Panc1 (cell line): ENCODE results near the gene FAM193A. TPM values are rescaled to one million over a fixed set of nuclear protein-coding genes. Genes with fewer than 3 reads are reported as not detected.

Experiments
- ATAC-seq: fragments of 200-7000 bp; cut with Tn5 transposase; 2 replicates; pipeline ENCODE4 v1.9.1; 2020; ENCODE audit warnings: mild to moderate bottlenecking, moderate library complexity
- BruUV-seq: library from RNA; stranded (reverse); fragments of 400-500 nt; replicated peaks from 2 replicates; lab custom pipeline; 2021; lab: Mats Ljungman, UMichigan
- CTCF ChIA-PET: fragments of 300-600 bp; sonication (Branson Sonifier 250); formaldehyde crosslinking; loops from one replicate; lab custom pipeline; 2022; ENCODE audit warnings: antibody characterized with exemption; lab: Charles Lee
- POLR2A ChIA-PET: fragments of 300-600 bp; sonication (Branson Sonifier 250); formaldehyde crosslinking; loops from one replicate; lab custom pipeline; 2022; ENCODE audit warnings: antibody characterized with exemption; lab: Charles Lee
- DNase-seq: peaks from one replicate; pipeline ENCODE4 v3.0.0-alpha.2; 2010; ENCODE audit warnings: low read depth, low spot score
- H3K27ac ChIP-seq: 2 replicates; pipeline ENCODE4 v1.5.1; 2011; ENCODE audit warnings: mild to moderate bottlenecking, low read length, inconsistent platforms
- H3K27me3 ChIP-seq: fragments of 200-500 bp; sonication (Bioruptor generic); 2 replicates; pipeline ENCODE4 v1.6.0; 2014; ENCODE audit warnings: low read length, inconsistent platforms; ENCODE audit not compliant: control insufficient read depth, insufficient read depth
- H3K36me3 ChIP-seq: fragments of 200-500 bp; sonication (Bioruptor generic); 2 replicates; pipeline ENCODE4 v1.5.1; 2014; ENCODE audit warnings: inconsistent platforms, mild to moderate bottlenecking, low read length, moderate library complexity; ENCODE audit not compliant: control insufficient read depth, insufficient read depth
- H3K4me1 ChIP-seq: 2 replicates; pipeline ENCODE4 v1.5.1; 2011; ENCODE audit warnings: inconsistent platforms, mild to moderate bottlenecking, low read length, moderate library complexity; ENCODE audit not compliant: control insufficient read depth, insufficient read depth
- H3K4me3 ChIP-seq, 2 experiments: 2 replicates each; pipeline ENCODE4 v1.5.1; 2011 to 2012; ENCODE audit warnings: low read depth in 2 of 2, low read length in 2 of 2, mild to moderate bottlenecking in 2 of 2, inconsistent platforms in 1 of 2, moderate library complexity in 1 of 2
- H3K9me3 ChIP-seq: fragments of 200-500 bp; sonication (Bioruptor generic); 2 replicates; pipeline ENCODE4 v1.5.1; 2014; ENCODE audit warnings: low read depth, mild to moderate bottlenecking, inconsistent platforms, low read length, moderate library complexity; ENCODE audit not compliant: control insufficient read depth, insufficient read depth
- POLR2AphosphoS5 ChIP-seq: IDR thresholded peaks from 2 replicates; pipeline ENCODE4 v1.6.1; 2012; ENCODE audit warnings: mild to moderate bottlenecking, low read depth, low read length, moderate library complexity
- REST ChIP-seq, 2 experiments: IDR thresholded peaks; 2 replicates each; pipeline ENCODE4 v1.6.1; 2011 to 2012; ENCODE audit warnings: low read depth in 2 of 2, control low read depth in 1 of 2, low read length in 1 of 2, mild to moderate bottlenecking in 1 of 2, moderate library complexity in 1 of 2; ENCODE audit not compliant: insufficient read depth in 1 of 2
- SIN3A ChIP-seq: IDR thresholded peaks from 2 replicates; pipeline ENCODE4 v1.6.1; 2012; ENCODE audit warnings: low read depth, mild to moderate bottlenecking, low read length, moderate library complexity, borderline replicate concordance; ENCODE audit not compliant: insufficient read depth
- TCF7L2 ChIP-seq: IDR thresholded peaks from 2 replicates; pipeline ENCODE4 v1.6.1; 2011; ENCODE audit warnings: mild to moderate bottlenecking, low read depth, low read length, inconsistent platforms
- in situ Hi-C: cut with HindIII; loops from 2 replicates; pipeline ENCODE4 v1.10.0; 2016; ENCODE audit warnings: low sequenced_read_pairs, low pct_unique_long_range_greater_than_20kb
- intact Hi-C: fragments of 100-400 bp; cut with micrococcal nuclease; formaldehyde crosslinking; loops from one replicate; pipeline ENCODE4 v1.10.0; 2022; ENCODE audit not compliant: unreplicated experiment
- total RNA-seq: library from RNA; stranded (reverse); gene quantifications from one replicate; pipeline ENCODE4 v1.2.1, GENCODE V29; 2021; ENCODE audit not compliant: unreplicated experiment
- TF ChIP-seq, protein P1 (sequence below): fragments of 450-650 bp; IDR thresholded peaks from 2 replicates; pipeline ENCODE4 v1.5.1; 2017; ENCODE audit warnings: mild to moderate bottlenecking

FAM193A gene
- total RNA-seq, 1 experiment from 2014 or later = 25.7 TPM

DNA sequence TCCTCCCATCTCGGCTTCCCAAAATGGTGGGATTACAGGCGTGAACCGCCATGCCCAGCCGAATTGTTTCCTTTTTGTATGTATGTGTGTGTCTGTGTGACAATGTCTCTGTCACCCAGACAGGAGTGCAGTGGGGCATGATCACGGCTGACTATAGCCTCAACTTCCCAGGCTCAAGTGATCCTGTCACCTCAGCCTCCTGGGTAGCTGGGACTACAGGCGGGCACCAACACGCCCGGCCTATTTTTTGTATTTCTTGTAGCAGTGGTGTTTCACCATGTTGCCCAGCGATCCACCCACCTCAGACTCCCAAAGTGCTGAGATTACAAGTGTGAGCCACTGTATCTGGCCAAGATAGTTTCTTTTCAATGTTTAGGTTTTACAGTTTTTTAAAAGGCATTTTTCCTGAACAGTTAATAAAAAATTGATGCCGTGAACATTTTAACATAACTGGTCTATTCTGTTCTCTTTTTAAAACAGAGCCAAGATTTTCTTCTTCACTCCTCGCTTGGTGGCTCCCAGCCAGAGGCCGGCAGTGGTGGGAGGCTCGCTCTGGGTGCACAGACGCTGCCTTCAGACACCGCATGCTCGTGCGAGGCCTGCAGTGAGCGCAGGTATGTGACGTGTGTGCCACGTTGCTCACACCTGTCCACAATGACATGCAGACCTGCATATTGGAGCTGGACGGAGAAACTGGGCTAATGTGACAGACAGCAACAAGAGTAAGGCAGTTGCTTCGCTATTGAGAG, 88.5 kb downstream of the FAM193A start:
- H3K9me3 ChIP-seq = no peaks in the 10 kb centered on the region
- CTCF ChIA-PET = no interaction called here
- ATAC-seq (no peak), DNase-seq (no peak)
- BruUV-seq = no TSS peak
- H3K27ac ChIP-seq = no peak overlapping the region
- in situ Hi-C loops = no loop called here
- H3K4me1 ChIP-seq = no peaks in the 10 kb centered on the region
- intact Hi-C loops = no loop called here
- no peak overlapping the region for H3K4me3 ChIP-seq
- no peaks in the 10 kb centered on the region; the same call in 1 of the 2 replicates for H3K36me3 ChIP-seq
- TF ChIP-seq POLR2AphosphoS5 (no peak), REST (IDR thresholded peaks at IDR 0.05; ENCODE audit: insufficient read depth in 1 of 2, low read depth in 2 of 2, low read length in 1 of 2) (no peak), SIN3A (no peak), TCF7L2 (no peak)
- TF ChIP-seq, protein P1, sequence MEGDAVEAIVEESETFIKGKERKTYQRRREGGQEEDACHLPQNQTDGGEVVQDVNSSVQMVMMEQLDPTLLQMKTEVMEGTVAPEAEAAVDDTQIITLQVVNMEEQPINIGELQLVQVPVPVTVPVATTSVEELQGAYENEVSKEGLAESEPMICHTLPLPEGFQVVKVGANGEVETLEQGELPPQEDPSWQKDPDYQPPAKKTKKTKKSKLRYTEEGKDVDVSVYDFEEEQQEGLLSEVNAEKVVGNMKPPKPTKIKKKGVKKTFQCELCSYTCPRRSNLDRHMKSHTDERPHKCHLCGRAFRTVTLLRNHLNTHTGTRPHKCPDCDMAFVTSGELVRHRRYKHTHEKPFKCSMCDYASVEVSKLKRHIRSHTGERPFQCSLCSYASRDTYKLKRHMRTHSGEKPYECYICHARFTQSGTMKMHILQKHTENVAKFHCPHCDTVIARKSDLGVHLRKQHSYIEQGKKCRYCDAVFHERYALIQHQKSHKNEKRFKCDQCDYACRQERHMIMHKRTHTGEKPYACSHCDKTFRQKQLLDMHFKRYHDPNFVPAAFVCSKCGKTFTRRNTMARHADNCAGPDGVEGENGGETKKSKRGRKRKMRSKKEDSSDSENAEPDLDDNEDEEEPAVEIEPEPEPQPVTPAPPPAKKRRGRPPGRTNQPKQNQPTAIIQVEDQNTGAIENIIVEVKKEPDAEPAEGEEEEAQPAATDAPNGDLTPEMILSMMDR = no peak
- POLR2A ChIA-PET = no interaction called here
- no peaks in the 10 kb centered on the region for H3K27me3 ChIP-seq

DNA sequence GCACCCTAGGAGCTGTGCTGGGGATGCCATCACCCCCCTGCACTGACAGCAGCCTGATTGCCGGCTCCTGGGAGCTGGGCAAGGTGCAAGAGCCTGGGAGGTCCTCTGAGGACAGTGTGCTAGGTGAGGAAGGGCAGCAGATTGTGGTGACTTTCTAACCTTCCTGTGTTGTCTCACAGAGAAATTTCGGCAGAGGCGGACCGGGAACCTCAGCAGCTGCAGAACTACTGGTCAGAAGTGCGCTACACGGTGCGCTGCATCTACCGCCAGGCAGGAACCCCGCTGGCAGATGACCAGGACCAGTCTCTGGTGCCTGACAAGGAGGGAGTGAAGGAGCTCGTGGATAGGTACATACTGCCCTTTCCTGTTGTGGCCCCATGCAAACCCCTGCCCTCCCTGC, 89.8 kb downstream of the FAM193A start:
- CTCF ChIA-PET = no interaction called here
- ATAC-seq = no peak

More for the DNA sequence above, 89.8 kb downstream of the FAM193A start:
- TF ChIP-seq POLR2AphosphoS5 (no peak), REST (IDR thresholded peaks at IDR 0.05; ENCODE audit: insufficient read depth in 1 of 2, low read depth in 2 of 2, low read length in 1 of 2) (no peak), SIN3A (no peak), TCF7L2 (no peak)
- TF ChIP-seq, protein P1 = no peak
- Histone ChIP-seq H3K27ac (no peak overlapping the region), H3K9me3 (no peaks in the 10 kb centered on the region), H3K27me3 (no peaks in the 10 kb centered on the region), H3K4me3 (no peak overlapping the region), H3K4me1 (no peaks in the 10 kb centered on the region), H3K36me3 (no peaks in the 10 kb centered on the region; the same call in 1 of the 2 replicates)
- DNase-seq = no peak
- POLR2A ChIA-PET = no interaction called here
- no TSS peak for BruUV-seq
- intact Hi-C loops (no loop called here), in situ Hi-C loops (no loop called here)
